GM12874 (cell line): ENCODE measurements around the gene ZRANB3.

Experiments
- CTCF ChIP-seq: IDR thresholded peaks from 2 replicates; pipeline ENCODE4 v1.5.1; 2011; ENCODE audit warnings: low read depth, mild to moderate bottlenecking, control low read depth, low read length, moderate library complexity; ENCODE audit not compliant: insufficient read depth

Gene ZRANB3

GRCh38 chr2:135525786-135526185 is 5.2 kb downstream of the ZRANB3 start:
- no peak for TF ChIP-seq CTCF

- TF ChIP-seq CTCF: no peak
These were observed 18.9 kb downstream of the ZRANB3 start for GRCh38 chr2:135512099-135512498.

- no peak for TF ChIP-seq CTCF
These were observed 20.4 kb downstream of the ZRANB3 start for GRCh38 chr2:135510577-135510976.

- no peak for TF ChIP-seq CTCF
These were observed 26.2 kb downstream of the ZRANB3 start for GRCh38 chr2:135504811-135505210.

GRCh38 chr2:135494917-135495316 is 36.1 kb downstream of the ZRANB3 start:
- TF ChIP-seq CTCF: no peak

GRCh38 chr2:135494503-135494902 is 36.5 kb downstream of the ZRANB3 start:
- no peak for TF ChIP-seq CTCF

- TF ChIP-seq CTCF: no peak
These were observed 40.6 kb downstream of the ZRANB3 start for GRCh38 chr2:135490376-135490775.

GRCh38 chr2:135485441-135485840 is 45.6 kb downstream of the ZRANB3 start:
- no peak for TF ChIP-seq CTCF
